Measurements from ENCODE around the gene FLRT2.

DNA sequence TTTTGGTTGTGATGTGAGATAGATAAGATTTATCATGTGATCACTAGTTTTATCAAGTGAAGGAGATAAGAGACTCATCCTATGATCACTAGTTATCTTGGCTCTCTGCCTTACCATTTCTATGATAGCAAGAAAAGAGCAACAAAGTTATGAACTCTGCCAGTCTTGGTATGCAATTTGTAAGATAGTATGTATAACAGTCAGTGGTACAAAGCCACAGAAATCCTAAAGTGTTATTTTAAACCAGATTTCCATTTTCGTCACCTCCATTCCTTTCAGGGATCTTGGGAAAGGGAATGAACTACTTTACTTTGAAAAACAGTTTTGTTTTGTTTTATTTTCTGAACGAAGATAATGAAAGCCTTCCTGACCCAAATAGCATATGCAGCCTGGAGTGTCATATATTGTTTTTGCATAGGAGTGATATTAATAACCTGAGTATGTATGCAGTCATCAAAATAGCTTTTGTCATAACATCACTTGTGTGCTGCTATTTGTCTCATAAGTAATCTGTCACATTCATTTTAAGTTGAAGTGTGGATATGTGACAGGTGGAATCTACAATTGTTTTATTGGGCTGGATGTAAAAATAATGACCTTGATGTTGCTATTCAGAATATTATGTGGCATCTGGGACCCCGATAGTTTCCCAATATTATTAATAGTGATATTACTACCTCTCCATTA, 35.0 kb downstream of the FLRT2 start:
- TF ChIP-seq, protein P1, sequence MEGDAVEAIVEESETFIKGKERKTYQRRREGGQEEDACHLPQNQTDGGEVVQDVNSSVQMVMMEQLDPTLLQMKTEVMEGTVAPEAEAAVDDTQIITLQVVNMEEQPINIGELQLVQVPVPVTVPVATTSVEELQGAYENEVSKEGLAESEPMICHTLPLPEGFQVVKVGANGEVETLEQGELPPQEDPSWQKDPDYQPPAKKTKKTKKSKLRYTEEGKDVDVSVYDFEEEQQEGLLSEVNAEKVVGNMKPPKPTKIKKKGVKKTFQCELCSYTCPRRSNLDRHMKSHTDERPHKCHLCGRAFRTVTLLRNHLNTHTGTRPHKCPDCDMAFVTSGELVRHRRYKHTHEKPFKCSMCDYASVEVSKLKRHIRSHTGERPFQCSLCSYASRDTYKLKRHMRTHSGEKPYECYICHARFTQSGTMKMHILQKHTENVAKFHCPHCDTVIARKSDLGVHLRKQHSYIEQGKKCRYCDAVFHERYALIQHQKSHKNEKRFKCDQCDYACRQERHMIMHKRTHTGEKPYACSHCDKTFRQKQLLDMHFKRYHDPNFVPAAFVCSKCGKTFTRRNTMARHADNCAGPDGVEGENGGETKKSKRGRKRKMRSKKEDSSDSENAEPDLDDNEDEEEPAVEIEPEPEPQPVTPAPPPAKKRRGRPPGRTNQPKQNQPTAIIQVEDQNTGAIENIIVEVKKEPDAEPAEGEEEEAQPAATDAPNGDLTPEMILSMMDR (conservative IDR thresholded peaks at IDR 0.05), result no peak
- TF ChIP-seq ZFX (IDR thresholded peaks at IDR 0.05), result no peak

Measured in C4-2B (cell line).